ENCODE data around the gene DTNA.

The DTNA gene

GRCh38 chr18:34890486-34891085 lies 180.5 kb downstream of the DTNA start:
- Histone ChIP-seq H3K4me2 (ENCODE audit: low read length) (no peak overlapping the region), H3K79me2 (ENCODE audit: control insufficient read depth, low read length) (no peaks in the 10 kb centered on the region), H3K4me3 (ENCODE audit: low read length) (no peak overlapping the region), H3K27me3 (ENCODE audit: control insufficient read depth, low read length) (no peaks in the 10 kb centered on the region), H3K9me3 (ENCODE audit: control insufficient read depth, insufficient read depth, low read length) (no peaks in the 10 kb centered on the region), H3F3A (ENCODE audit: control insufficient read depth, insufficient read depth) (no peaks in the 10 kb centered on the region), H3K36me3 (ENCODE audit: control insufficient read depth, low read length) (no peaks in the 10 kb centered on the region), H3K9me2 (replicated peaks; ENCODE audit: control insufficient read depth, low read length) (no peaks in the 10 kb centered on the region), H3K27ac (ENCODE audit: low read depth, low read length) (no peak overlapping the region), H3K4me1 (ENCODE audit: control insufficient read depth, low read length) (no peaks in the 10 kb centered on the region), H4K20me1 (ENCODE audit: control insufficient read depth, insufficient read depth, low read depth, low read length) (no peaks in the 10 kb centered on the region)
- TF ChIP-seq CTCF (IDR thresholded peaks at IDR 0.05; ENCODE audit: low read depth, low read length, poor library complexity, severe bottlenecking): no peak
- no peak for TF ChIP-seq EZH2phosphoT487 (IDR thresholded peaks at IDR 0.05; ENCODE audit: borderline replicate concordance, low read length)

GRCh38 chr18:34892379-34892778 lies 182.3 kb downstream of the DTNA start:
- no peaks in the 10 kb centered on the region for H3K36me3 ChIP-seq (ENCODE audit: control insufficient read depth, low read length)

GRCh38 chr18:34893239-34893638 lies 183.1 kb downstream of the DTNA start:
- H3K4me2 ChIP-seq (ENCODE audit: low read length): no peak overlapping the region
- no peaks in the 10 kb centered on the region for H3K79me2 ChIP-seq (ENCODE audit: control insufficient read depth, low read length)
- no peak overlapping the region for H3K4me3 ChIP-seq (ENCODE audit: low read length)
- H4K20me1 ChIP-seq (ENCODE audit: control insufficient read depth, insufficient read depth, low read depth, low read length): no peaks in the 10 kb centered on the region
- no peaks in the 10 kb centered on the region for H3K9me3 ChIP-seq (ENCODE audit: control insufficient read depth, insufficient read depth, low read length)
- no peaks in the 10 kb centered on the region for H3K36me3 ChIP-seq (ENCODE audit: control insufficient read depth, low read length)
- no peaks in the 10 kb centered on the region for H3K9me2 ChIP-seq (replicated peaks; ENCODE audit: control insufficient read depth, low read length)
- H3K27me3 ChIP-seq (ENCODE audit: control insufficient read depth, low read length): no peaks in the 10 kb centered on the region
- H3F3A ChIP-seq (ENCODE audit: control insufficient read depth, insufficient read depth): no peaks in the 10 kb centered on the region
- H3K4me1 ChIP-seq (ENCODE audit: control insufficient read depth, low read length): no peaks in the 10 kb centered on the region
- no peak overlapping the region for H3K27ac ChIP-seq (ENCODE audit: low read depth, low read length)
- TF ChIP-seq CTCF (IDR thresholded peaks at IDR 0.05; ENCODE audit: low read depth, low read length, poor library complexity, severe bottlenecking): no peak
- TF ChIP-seq EZH2phosphoT487 (IDR thresholded peaks at IDR 0.05; ENCODE audit: borderline replicate concordance, low read length): no peak

More at GRCh38 chr18:34892379-34892778, 182.3 kb downstream of the DTNA start:
- Histone ChIP-seq H4K20me1 (ENCODE audit: control insufficient read depth, insufficient read depth, low read depth, low read length) (no peaks in the 10 kb centered on the region), H3K79me2 (ENCODE audit: control insufficient read depth, low read length) (no peaks in the 10 kb centered on the region), H3K4me3 (ENCODE audit: low read length) (no peak overlapping the region), H3K9me2 (replicated peaks; ENCODE audit: control insufficient read depth, low read length) (no peaks in the 10 kb centered on the region), H3F3A (ENCODE audit: control insufficient read depth, insufficient read depth) (no peaks in the 10 kb centered on the region), H3K27me3 (ENCODE audit: control insufficient read depth, low read length) (no peaks in the 10 kb centered on the region), H3K27ac (ENCODE audit: low read depth, low read length) (no peak overlapping the region), H3K9me3 (ENCODE audit: control insufficient read depth, insufficient read depth, low read length) (no peaks in the 10 kb centered on the region), H3K4me2 (ENCODE audit: low read length) (no peak overlapping the region), H3K4me1 (ENCODE audit: control insufficient read depth, low read length) (no peaks in the 10 kb centered on the region)
- TF ChIP-seq EZH2phosphoT487 (IDR thresholded peaks at IDR 0.05; ENCODE audit: borderline replicate concordance, low read length): no peak
- no peak for TF ChIP-seq CTCF (IDR thresholded peaks at IDR 0.05; ENCODE audit: low read depth, low read length, poor library complexity, severe bottlenecking)

Measured in DOHH2 (cell line).